Measurements from ENCODE around the gene ANAPC10.
"Not testable (repeated sequence)": the region's sequence is repeated elsewhere in the genome, so short reads cannot be mapped to it uniquely, and the experiment has no call there.

ANAPC10 gene

DNA sequence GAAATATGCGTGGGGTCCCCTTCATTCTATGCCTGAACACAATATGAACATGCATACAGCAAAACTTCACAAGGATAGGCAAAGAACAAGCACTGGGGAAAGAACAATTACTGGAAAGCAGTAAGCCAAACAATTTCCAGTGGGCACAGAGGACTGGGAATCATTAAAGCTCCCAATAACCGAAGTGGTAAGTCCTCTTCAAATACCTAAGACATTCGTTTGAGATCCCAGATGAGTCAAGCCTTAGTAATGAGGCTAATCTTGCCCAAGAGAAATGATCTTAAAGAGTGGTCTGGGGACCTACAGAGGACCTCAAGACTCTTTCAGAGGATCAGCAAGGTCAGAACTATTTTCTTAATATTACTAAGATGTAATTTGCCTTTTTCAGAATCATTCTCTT is 28.6 kb downstream of the ANAPC10 start:
- no peak for DNase-seq

DNA sequence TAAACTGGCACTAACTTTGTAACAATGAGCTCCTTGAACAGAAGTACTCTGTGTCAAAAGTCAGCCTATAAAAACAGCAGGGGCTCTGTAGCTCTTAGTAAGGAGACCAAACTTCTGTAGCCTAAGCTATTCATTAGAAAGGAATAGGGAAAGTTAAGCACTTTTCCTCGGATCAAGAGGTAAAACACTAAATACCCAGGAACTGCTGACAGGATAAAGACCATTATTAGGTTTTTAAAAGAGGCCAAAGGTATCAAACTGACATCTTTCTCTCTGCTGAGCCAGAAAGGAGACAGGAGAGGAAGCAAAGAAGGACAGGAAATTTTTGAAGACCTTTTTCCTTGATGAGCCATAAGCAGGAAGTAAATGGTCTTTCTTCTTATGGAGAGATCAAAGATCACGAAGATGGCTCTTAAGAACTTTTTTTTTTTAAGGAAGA is 31.9 kb downstream of the ANAPC10 start:
- DNase-seq: no peak

DNA sequence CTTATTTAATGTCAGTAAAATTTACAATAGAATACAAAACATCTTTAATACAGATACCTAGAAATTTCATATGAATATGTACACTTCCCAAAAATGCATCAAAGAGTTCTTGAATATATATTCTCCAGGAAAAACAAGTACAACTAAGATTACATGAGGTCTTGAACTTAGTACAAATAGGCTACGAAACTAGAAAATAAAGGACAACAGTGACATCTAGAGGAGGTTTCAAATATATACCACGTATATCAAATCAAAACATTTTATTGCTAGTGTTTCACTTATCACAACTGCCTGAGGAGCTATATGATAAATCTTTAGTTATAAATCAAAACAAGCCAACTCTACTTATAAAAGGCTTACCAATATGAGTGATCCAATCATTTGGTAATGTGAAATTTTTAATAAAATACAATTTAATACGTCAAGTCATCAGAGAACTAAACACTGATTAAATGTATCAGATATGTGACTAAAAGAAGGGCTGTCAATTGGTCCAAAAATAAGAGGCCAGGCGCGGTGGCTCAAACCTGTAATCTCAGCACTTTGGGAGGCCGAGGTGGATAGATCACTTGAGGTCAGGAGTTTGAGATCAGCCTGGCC is 36.6 kb downstream of the ANAPC10 start:
- no peak for DNase-seq

DNA sequence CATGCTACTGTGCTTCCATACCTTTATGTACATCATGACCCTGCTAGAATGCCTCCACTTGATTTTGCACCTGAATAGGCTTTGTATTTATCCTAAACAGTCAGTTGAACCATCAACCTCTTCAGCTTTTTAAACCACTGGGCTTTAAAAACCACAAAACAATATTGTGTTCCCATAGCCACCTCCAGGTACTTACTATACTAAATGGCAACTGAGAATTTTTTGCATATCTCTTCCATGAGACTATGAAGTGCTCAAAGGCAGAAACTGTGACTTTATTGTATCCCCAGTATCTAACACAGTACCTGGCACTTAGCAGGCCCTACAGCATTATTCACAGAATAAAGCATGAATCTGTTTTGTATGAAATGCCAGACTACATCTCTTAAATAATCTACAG is 39.7 kb downstream of the ANAPC10 start:
- no peak for DNase-seq

DNA sequence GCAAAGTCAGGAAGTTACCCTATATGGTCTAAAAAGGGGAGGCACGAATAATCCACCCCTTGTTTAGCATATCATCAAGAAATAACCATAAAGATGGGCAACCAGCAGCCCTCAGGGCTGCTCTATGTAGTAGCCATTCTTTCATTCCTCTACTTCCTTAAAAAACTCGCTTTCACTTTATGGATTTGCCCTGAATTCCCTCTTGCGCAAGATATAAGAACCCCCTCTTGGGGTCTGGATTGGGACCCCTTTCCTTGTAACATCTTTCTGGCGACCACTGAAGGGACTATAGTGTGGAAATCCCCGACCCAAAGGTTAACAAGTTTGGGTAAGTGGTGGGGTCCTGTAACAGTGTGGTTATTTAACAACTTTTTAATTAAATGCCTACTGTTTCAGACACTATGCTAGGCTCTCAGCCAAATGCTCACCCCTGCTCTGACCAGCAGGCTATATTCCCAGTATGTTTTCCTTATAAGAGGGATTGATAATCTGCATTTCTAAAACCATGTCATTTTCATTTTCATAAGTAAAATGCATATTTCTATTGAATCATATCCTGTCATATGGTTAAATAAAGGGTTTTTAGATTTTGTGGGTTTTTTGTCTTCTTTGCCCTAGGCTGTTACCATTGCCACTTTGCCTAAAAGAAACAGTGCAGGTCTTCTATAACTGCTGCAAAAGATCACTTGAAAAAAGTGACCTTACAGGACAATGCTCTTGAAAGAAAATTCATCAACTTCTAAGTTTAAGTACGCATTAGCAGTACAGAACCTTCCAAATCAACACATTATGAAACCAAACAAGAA is 41.5 kb downstream of the ANAPC10 start:
- DNase-seq: no peak

DNA sequence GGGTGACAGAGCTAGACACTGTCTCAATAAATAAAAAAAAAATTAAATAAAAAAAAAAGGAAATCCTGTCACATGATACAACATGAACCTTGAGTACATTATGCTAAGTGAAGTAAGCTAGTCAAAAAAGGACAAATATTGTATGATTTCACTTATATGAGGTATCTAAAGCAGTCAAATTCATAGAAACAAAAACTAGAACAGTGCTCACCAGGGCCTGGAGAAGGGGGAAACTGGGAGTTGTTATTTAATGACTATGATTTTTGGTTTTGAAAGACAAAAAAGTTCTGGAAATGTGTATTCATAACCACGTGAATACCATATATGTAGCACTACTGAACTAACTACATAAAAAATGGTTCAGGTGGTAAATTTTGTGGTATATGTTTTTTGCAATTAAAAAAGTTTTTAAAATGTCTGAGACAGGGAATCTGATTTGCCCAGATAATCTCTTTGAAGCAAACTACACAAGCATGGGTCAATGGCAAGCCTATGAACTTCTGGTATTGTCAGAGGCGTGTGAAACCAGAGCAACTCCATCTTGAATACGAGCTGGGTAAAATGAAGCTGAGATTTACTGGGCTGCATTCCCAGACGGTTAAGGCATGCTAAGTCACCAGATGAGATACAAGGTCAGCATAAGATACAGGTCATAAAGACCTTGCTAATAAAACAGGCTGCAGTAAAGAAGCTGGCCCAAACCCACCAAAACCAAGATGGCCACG is 42.3 kb downstream of the ANAPC10 start:
- DNase-seq: no peak

DNA sequence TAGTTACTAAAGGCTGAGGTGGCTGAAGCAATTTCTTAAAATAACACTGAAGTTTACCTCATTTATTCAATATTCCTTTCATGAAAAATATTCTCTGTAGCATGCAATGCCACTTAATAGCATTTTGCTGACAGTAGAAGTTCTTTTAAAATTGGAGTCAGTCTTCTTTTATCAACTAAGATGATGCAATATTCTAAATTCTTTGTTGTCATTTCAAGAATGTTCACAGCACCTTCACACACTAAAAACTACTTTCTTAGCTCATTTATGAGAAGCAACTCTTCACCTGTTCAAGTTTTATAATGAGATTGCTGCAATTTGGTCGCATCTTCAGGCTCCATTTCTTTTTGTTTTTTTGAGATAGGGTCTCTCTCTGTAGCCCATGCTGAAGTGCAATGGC is 48.8 kb downstream of the ANAPC10 start:
- no peak for DNase-seq

DNA sequence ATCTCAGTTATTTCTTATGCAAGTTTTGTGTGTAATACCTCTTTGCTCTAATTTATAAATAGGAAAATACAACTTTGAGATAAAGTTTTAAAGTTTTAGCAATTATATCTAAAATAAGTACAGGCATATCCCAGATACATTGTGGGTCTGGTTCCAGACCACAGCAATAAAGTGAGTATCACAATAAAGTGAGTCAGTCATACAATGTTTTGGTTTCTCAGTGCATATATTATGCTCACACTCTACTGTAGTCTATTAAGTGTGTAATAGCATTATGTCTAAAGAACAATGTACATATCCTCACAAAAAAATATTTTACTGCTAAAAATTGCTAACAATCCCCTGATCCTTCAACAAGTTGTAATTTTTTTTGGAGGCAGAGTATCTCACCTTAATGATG is 49.2 kb downstream of the ANAPC10 start:
- no peak for DNase-seq

DNA sequence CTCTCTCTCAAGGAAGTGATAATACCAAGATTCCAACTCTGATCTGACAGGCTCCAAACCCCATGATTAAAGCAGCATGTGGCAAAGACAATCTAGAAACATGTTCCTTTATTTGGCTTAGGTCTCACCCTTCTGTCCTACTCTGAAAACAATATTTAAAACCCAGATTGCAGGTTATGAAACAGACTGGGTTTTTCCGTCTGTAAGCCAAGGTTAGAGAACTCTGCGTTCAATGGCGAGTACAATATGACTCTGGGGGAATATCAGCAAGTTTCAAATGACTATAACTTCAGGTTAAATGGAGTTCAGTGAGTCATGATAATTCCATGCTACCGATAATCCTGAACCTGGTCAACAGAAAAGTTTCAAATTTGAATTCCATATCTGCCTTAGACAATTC is 50.8 kb downstream of the ANAPC10 start:
- no peak for DNase-seq

DNA sequence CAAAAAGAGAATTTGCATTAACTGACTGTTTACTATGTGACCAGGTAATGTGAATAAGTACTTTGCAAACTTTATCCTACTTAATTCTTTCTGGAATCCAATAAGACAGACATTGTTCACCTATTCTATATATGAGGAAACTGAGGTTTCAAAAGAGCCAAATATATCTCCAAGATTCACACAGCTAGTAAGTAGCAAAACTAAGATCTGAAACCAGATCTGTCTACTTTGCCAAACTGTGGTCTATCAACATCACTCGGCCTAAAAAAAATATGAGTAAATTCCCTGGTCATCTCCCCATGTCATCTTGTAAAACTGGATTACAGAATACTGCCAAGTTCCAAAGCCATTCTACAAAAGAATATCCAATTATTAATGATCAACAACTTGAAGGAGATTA is 52.8 kb downstream of the ANAPC10 start:
- DNase-seq: no peak

DNA sequence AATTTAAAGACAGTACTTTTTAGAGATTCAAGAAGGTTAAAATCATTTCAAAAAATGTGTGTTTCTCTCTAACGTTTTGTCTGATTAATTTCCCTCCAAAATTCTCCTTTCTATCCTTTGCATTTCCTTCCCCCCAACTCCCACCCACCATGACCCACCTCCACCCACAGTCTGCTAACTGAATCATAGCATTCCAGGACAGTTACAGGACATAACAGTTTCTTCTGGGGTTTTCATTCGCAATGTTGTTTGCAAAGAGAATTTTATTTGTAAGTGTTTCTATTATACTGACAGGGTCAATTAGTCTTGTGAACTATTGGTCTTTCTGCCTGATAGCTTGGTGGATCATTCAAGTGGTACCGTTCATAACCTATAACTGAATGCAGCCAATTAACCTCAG is 53.7 kb downstream of the ANAPC10 start:
- no peak for DNase-seq

DNA sequence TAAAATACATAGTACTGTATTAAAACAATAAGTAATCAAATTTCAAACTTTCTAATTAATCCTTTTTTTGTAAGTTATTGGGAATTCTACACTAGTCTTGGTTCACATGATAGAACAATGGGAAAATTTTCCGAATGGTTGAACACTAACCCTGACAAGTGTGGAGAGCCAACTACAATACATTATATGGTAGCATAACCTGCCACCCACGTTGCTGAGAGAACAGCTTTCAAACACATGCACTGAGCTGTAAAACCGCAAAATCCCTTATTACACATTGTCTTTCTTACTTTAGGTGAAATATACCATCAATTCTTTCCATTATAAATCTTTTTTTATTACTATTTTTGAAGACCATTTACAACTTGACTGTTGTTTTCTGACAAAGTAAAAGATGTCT is 54.7 kb downstream of the ANAPC10 start:
- no peak for DNase-seq

DNA sequence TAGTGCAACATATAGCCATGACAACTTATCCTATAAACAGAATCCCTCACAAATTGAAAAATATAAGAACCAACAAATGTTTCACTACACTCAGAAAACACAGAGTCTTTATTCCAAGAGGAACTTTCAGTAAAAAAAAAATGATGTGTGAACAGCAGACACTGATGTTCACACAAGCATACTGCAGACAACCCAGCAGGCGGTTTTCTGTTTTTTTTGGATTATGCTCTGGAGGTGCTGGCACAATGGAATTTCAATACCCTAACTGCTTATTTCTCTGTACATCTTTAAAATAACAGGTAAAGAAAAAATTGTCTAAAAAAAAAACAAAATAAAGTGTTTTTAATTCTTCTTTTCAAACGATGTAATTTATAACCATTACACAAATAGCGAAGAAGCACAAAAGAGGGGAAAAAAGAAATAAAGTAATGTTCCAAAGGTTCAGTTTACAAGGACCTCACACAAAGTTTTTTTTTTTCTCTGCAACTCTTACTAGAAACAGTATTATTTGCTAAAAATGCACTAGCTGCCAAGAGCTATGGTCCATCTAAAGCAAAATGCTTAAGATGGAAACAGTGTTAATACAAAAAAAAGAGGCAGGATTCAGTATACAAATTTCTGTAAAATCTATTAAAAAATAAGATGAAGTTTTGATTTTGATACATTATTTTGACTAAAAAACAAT is 55.3 kb downstream of the ANAPC10 start:
- no peak for DNase-seq

DNA sequence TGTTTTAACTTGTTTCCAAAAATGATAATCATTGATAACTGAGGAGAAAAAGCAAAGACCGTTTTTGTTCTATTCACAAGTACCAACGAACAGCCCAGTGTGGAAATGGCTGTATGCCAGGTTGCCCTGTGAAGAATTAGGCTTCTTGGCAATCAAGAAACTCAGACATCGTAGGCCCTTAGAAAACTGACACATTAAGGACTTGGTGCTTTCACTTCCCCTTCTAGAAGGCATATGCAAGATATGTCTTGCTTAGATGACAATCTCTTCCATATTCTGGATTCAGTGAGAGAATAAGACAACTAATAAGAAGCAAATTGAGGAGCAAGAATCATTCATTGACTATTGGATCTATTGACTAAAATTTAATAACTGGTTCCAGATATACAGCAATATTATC is 56.6 kb downstream of the ANAPC10 start:
- no peak for DNase-seq

DNA sequence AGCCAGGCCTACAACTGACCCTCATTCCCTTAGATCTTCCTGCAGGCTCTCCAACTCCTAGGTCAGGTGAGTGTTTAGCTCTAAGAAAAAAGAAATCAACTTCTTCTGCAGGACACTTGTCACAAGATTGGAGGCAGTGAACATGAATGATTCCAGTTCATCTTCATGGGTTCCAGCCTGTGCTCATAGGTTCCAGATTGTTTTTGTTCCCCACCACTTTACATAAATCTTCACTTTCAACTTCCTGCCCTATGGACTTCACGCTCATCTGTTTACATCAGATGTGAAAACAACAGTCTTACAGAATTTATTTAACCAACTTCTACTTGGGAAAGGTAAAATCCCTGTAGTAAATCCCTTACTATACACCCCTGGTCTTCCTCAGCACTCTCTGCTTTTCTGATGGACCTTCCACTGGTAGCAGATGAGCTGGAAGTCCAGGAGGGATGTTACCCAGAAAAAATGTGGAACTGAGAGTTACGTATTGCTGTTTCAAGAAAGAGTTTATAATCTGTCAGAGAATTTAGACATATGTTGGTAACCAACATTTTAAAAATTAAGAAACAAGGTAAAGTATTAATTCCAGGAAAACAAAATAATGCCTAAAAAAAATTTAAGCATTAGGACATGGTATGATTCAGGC is 62.4 kb downstream of the ANAPC10 start:
- no peak for DNase-seq

DNA sequence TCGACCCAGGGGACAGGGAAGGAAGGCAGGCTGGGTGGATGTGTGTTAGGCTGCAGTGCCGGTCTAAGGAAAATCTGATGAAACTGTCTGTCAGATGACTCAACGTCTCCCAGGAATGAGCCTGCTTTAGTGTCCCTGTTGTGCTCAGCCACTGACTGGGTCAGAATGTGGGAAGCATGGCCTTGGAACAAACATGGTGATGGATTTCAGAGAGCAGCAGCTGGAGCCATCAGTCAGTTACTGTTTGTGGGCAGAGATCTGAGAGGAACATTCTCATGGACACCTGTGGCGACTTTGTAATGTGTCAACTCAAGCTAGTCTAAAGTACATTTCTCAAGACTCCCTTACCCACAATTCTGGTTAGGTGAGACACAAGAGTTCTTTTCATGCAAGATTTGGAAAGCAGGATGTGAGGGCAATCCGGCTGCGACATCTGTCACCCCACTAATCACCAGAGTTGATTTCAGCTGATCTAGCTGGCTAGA is 63.2 kb downstream of the ANAPC10 start:
- no peak for DNase-seq

DNA sequence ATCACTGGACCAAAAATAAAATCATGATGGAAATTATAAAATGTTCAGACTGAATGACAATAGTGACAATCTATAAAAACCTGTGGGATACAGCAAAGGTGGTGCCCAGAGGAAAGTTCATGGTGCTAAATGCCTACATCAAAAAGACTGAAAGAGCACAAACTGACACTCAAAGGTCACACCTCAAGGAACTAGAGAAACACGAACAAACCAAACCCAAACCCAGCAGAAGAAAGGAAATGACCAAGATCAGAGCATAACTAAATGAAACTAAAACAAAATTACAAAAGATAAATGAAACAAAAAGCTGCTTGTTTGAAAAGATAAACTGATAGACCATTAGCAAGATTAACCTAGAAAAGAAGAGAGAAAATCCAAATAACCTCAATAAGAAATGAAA is 78.7 kb downstream of the ANAPC10 start:
- no peak for DNase-seq

DNA sequence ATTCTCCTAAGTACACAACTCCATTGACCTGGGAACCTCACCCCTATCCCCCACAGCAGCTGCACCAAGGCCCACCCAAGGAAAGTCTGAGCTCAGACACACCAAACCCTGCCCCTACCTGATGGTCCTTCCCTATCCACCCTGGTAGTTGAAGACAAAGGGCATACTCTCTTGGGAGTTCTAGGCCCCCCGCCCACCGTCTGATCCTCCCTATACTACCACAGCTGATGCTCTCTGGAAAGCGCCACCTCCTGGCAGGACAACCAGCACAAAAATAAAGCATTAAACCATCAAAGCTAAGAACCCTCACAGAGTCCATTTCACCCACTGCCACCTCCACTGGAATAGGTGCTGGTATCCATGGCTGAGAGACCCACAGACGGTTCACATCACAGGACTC is 83.6 kb downstream of the ANAPC10 start:
- no peak for DNase-seq

DNA sequence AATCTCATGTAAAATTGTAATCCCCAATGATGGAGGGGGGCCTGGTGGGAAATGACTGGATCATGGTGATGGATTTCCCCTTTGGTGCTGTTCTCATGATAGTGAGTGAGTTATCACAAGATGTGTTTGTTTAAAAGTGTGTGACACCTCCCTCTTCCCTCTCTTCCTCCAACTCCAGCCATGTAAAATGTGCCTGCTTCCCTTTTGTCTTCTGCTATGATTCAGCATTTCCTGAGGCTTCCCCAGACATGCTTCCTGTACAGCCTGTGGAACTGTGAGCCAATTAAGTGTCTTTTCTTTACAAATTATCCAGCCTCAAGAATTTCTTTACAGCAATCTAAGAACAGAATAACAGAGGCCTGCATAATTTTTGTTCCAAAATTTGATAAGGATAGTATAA is 85.2 kb downstream of the ANAPC10 start:
- DNase-seq: no peak

DNA sequence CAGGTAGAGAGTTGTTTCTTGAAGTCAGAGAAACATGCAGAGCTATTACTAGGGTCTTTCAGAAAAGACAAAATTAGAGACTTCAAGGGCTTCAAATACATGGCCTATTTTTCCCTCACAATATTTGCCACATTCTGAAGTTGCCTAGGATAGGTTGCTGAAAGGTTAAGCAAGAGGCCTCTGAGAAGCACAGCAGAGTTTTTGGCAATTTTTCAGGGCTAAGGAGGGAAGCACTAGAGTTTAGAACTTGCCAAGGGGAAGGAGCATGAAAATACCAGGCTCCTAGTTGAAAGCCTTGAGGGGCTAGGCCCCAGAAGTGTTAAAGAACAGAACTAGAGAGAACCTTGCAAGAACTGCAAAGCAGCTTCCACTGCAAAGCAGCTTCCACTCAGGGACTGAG is 86.4 kb downstream of the ANAPC10 start:
- DNase-seq: no peak

DNA sequence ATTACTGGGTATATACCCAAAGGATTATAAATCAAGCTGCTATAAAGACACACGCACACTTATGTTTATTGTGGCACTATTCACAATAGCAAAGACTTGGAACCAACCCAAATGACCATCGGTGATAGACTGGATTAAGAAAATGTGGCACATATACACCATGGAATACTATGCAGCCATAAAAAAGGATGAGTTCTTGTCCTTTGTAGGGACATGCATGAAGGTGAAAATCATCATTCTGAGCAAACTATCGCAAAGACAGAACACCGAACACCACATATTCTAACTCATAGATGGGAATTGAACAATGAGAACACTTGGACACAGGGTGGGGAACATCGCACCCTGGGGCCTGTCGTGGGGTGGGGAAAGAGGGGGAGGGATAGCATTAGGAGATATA is 87.7 kb downstream of the ANAPC10 start:
- DNase-seq: not testable (repeated sequence)

DNA sequence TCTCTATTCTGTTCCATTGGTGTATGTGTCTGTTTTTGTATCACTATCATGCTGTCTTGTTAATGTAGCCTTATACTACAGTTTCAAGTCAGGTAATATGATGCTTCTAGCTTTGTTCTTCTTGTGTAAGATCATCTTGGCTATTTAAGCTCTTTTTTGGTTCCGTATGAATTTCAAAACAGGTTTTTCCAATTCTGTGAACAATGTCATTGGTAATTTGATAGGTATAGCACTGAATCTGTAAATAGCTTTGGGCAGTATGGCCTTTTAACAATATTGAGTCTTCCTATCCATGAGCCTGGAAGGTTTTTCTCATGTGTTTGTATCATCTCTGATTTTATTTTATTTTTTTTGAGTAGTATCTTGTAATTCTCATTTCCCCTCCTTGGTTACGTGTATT is 94.3 kb downstream of the ANAPC10 start:
- no peak for DNase-seq

DNA sequence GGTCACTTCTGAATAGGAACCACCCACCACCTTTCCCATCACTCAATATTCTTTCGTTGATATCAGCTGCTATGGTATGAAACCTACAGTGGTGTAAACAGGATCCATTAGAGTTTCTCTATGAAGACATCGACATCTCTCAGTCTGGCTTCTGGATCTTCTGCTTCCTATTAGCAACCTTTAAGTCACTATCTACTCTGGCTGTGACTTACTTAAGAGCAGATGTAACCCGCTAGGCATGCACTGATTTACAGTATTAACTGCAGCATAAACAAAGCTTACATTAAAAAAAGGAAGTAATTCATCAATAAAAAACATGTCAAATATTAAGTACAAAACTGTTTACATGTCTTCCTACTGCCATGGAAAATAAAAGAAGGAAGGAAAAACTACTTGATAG is 96.4 kb downstream of the ANAPC10 start:
- DNase-seq: no peak
